Breast epithelium (tissue), 4 donors: ENCODE data around the gene POM121L2. TPM values are rescaled to one million over a fixed set of nuclear protein-coding genes. Genes with fewer than 3 reads are reported as not detected.

Source experiments
- DNase-seq, 2 donors: peaks; one replicate each; pipeline ENCODE4 v3.0.0-alpha.2; 2019; ENCODE audit warnings: low spot score in 2 of 2
- H3K27ac ChIP-seq, 2 donors: fragments of 200-600 bp; sonication (generic) in 1 of 2; one replicate each; pipeline ENCODE4 v1.5.1; 2016 to 2019; ENCODE audit warnings: mild to moderate bottlenecking in 1 of 2
- H3K27me3 ChIP-seq, 2 donors: fragments of 200-600 bp; sonication (generic) in 1 of 2; one replicate each; pipeline versions ENCODE4 v1.5.1 to v1.6.0; 2017 to 2019; ENCODE audit warnings: control low read depth in 1 of 2, mild to moderate bottlenecking in 1 of 2
- H3K36me3 ChIP-seq: fragments of 200-600 bp; one replicate; pipeline ENCODE4 v1.5.1; 2019
- H3K4me1 ChIP-seq, 2 donors: fragments of 200-600 bp; sonication (generic); one replicate each; pipeline ENCODE4 v1.5.1; 2016 to 2019; ENCODE audit warnings: control low read depth in 1 of 2
- H3K4me3 ChIP-seq, 3 donors: fragments of 200-600 bp; sonication (generic); 1 replicate in 2 of 3; 2 replicates in 1 of 3; pipeline ENCODE4 v1.5.1; 2016 to 2019; ENCODE audit warnings: mild to moderate bottlenecking in 3 of 3, moderate library complexity in 2 of 3
- H3K9me3 ChIP-seq, 2 donors: fragments of 200-600 bp; sonication (generic) in 1 of 2; one replicate each; pipeline ENCODE4 v1.5.1; 2016 to 2019; ENCODE audit warnings: control low read depth in 1 of 2
- POLR2A ChIP-seq: fragments of 450-650 bp; IDR thresholded peaks from one replicate; pipeline ENCODE4 v1.6.1; 2016; ENCODE audit warnings: antibody characterized with exemption, mild to moderate bottlenecking, moderate library complexity
- POLR2AphosphoS5 ChIP-seq, 3 donors: sonication (generic); formaldehyde crosslinking; IDR thresholded peaks; one replicate each; pipeline ENCODE4 v1.6.1; 2017; ENCODE audit warnings: antibody characterized with exemption in 3 of 3
- intact Hi-C: fragments of 100-400 bp; cut with DNase I; formaldehyde crosslinking; loops from one replicate; pipeline ENCODE4 v1.15.1; 2023; ENCODE audit warnings: low total_unique reads
- total RNA-seq, 3 donors: library from RNA; depleted of rRNA; stranded (reverse); fragments of >200 nt; gene quantifications; one replicate each; pipeline ENCODE4 v1.1.0, GENCODE V29; 2016
- TF ChIP-seq, protein P1 (sequence below), 3 donors: fragments of 450-650 bp; IDR thresholded peaks; one replicate each; pipeline ENCODE4 v1.5.1; 2016 to 2017; ENCODE audit warnings: antibody characterized with exemption in 3 of 3, mild to moderate bottlenecking in 3 of 3, moderate library complexity in 3 of 3

POM121L2 gene
- total RNA-seq, 3 donors from 2014 or later: not detected

GRCh38 chr6:27297857-27298730, 14.0 kb downstream of the POM121L2 start:
- Histone ChIP-seq H3K36me3 (no peaks in the 10 kb centered on the region), H3K4me1 (no peaks in the 10 kb centered on the region), H3K27me3 (peaks cover 0 to 97% of the 10 kb centered on the region in 2 donors), H3K9me3 (peaks cover 0 to 4% of the 10 kb centered on the region in 2 donors), H3K4me3 (no peak overlapping the region), H3K27ac (no peak overlapping the region)
- TF ChIP-seq, protein P1, sequence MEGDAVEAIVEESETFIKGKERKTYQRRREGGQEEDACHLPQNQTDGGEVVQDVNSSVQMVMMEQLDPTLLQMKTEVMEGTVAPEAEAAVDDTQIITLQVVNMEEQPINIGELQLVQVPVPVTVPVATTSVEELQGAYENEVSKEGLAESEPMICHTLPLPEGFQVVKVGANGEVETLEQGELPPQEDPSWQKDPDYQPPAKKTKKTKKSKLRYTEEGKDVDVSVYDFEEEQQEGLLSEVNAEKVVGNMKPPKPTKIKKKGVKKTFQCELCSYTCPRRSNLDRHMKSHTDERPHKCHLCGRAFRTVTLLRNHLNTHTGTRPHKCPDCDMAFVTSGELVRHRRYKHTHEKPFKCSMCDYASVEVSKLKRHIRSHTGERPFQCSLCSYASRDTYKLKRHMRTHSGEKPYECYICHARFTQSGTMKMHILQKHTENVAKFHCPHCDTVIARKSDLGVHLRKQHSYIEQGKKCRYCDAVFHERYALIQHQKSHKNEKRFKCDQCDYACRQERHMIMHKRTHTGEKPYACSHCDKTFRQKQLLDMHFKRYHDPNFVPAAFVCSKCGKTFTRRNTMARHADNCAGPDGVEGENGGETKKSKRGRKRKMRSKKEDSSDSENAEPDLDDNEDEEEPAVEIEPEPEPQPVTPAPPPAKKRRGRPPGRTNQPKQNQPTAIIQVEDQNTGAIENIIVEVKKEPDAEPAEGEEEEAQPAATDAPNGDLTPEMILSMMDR (IDR thresholded peaks at IDR 0.05): no peak
- TF ChIP-seq POLR2A (no peak), POLR2AphosphoS5 (IDR thresholded peaks at IDR 0.05) (no peak)
- intact Hi-C loops: no loop called here
- DNase-seq: no peak

DNA sequence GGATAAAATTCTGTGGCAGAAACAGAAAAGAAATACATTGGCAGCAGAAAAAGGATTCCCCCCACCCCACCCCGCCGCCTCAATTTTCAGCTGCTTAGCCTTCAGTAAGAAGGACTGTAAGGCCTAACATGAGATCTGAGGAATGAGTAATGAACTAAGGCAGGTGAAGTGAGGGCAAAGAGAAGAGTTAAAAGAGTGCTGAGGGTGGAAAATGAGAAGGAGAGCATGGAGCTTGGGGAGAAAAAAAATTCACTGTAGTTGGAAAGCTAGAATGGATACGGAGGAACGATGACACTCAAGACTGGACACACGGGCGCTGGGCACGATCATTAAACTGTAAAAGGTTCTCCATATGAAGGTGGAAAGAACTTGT, 14.6 kb downstream of the POM121L2 start:
- intact Hi-C loops: no loop called here
- Histone ChIP-seq H3K9me3 (no peaks in the 10 kb centered on the region), H3K36me3 (no peaks in the 10 kb centered on the region), H3K27ac (no peak overlapping the region), H3K4me1 (no peaks in the 10 kb centered on the region), H3K27me3 (peaks cover 0 to 95% of the 10 kb centered on the region in 2 donors), H3K4me3 (no peak overlapping the region)
- TF ChIP-seq, protein P1 (IDR thresholded peaks at IDR 0.05): no peak
- TF ChIP-seq POLR2A (no peak), POLR2AphosphoS5 (IDR thresholded peaks at IDR 0.05) (no peak)
- no peak for DNase-seq

DNA sequence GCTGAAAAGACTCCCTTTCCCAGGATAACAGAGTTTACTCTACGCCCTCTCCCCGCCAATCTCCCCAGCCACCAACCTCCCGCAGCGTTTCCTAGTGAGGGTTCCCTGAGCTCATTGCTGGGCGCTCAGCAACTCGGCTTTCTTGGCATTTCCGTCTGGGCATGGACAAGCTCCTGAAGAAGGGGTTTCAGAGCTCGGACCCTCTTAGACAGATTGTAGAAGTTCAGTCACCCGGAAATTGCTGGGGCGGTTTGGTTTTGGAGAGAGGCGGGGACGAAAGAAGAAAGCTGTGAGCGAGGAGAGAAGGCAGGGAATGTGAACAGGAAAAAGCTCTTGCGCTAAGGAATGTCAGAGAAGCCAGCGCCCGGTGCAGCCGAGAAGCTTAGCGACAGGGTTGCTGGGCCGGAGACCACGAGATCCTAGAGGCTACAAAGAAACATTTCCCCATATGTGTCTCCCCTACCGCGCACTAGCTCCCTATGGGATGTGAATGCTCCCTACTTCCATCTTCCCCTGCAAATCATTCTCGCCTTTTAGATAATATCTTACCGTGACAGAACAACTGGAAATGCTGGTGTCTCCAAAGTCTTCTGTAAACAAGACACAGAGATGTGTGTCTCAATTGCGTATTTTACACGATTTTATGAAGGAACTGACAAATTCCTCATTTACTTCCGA, 15.8 kb downstream of the POM121L2 start:
- no peaks in the 10 kb centered on the region for H3K4me1 ChIP-seq
- H3K9me3 ChIP-seq: peaks cover 0 to 1% of the 10 kb centered on the region in 2 donors
- H3K4me3 ChIP-seq: no peak overlapping the region
- no peak overlapping the region for H3K27ac ChIP-seq
- DNase-seq: no peak
- H3K27me3 ChIP-seq: peaks cover 0 to 95% of the 10 kb centered on the region in 2 donors
- H3K36me3 ChIP-seq: no peaks in the 10 kb centered on the region
- TF ChIP-seq, protein P1 (IDR thresholded peaks at IDR 0.05): no peak
- TF ChIP-seq POLR2AphosphoS5 (IDR thresholded peaks at IDR 0.05) (no peak), POLR2A (no peak)
- intact Hi-C loops: no loop called here

DNA sequence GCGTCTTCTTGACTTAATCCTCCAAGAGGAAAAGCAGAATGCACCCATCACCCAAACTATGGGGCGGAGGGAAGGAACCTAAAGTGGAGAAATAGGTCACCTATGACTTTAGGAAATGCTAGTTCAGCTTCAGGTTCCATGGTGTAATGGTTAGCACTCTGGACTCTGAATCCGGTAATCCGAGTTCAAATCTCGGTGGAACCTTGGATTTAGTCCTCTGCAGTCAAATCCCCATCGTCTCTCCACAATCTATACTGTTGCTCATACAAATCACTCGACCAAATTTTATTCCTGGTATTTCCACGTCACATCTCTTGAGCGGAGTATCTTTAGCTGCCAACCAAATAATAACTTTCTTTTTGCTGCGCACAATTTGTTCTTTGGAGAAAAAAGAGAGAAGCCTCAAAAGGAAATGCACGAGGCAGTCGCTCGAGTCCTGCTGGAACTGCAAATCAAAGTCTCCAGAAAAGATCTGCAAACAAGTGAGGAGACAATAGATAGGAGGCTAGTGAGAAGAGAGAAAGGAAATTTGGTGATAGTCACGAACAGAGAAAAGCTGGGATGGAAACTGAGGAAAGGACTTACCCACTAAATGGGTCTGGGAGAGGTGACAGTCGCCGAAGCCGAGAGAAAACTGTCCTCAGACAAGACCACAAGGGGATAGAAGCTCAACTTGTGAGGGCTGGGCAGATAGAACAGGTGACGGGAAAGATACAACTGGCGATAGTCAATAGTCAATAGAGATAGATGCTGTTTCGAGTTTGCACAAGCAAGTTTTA, 16.6 kb downstream of the POM121L2 start:
- H3K4me3 ChIP-seq: no peak overlapping the region
- no peaks in the 10 kb centered on the region for H3K36me3 ChIP-seq
- intact Hi-C loops: no loop called here
- no peak overlapping the region for H3K27ac ChIP-seq
- TF ChIP-seq POLR2A: no peak
- TF ChIP-seq POLR2AphosphoS5 (IDR thresholded peaks at IDR 0.05): no peak
- TF ChIP-seq, protein P1 (IDR thresholded peaks at IDR 0.05): no peak
- peaks cover 0 to 96% of the 10 kb centered on the region in 2 donors for H3K27me3 ChIP-seq
- H3K9me3 ChIP-seq: peaks cover 0 to 9% of the 10 kb centered on the region in 2 donors
- DNase-seq: no peak
- no peaks in the 10 kb centered on the region for H3K4me1 ChIP-seq
